Stimulated activated naive CD4-positive, alpha-beta T cell treated with Interleukin-2 at 50 U/mL for 16 hours (primary cell): Measurements from ENCODE around the gene PACSIN3.
A peak's percentile ranks its signal among the peaks of the same experiment; 100 is the strongest.

Experiments
- DNase-seq: peaks from one replicate; lab custom pipeline; 2025; lab: John Stamatoyannopoulos, UW

PACSIN3 gene

DNA sequence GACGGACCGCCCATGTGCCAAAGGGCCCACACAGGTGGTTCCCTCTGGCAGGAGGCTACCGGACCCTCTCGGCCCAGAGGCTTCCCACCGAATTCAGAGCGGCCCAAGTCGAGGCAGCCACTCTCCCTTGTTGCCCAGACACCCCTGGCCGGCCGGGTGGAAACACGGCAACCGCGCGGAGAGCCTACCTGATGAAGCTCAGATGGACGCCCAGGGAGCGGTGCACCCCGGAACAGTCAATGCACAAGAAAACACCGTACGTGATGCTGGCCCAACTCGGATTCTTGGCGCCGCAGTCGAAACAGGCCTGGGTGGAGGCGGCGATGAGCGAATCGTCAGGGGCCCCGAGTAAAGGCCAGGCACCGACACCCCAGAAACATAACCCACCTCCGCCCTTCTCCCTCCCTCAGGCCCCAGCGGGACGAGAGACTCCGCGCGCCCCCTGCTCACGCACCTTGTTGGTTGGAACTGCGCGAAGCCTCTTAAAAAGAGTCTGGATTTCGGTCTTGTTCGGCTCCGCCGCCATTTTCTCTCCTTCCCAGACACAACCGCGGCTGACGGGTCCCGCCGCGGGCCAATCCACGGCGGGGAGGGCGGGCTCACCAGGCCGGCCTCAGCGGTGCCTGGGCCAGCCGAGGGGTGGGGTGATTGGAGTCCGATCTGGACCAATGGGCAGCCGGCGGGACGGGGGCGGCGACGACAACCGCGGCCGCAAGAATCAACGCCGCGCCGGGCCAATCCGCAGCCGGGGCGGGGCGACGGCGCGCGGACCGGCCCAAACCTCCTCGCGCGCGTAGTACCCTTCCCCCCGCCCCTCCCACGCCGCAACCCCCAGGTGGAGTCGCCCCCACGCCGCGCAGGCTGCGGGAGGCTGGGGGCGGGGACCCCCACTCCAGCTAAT is 9.7 kb downstream of the PACSIN3 start, which contains the start of gene ARFGAP2:
Gene ARFGAP2, minus strand, starts transcription at position 552 of the 901 bp plus-strand sequence. Its CDS starts 26 bp downstream, at position 526.
- DNase-seq = peak; percentile 96

GRCh38 chr11:47175746-47176327 is 10.4 kb downstream of the PACSIN3 start:
- DNase-seq = no peak

DNA sequence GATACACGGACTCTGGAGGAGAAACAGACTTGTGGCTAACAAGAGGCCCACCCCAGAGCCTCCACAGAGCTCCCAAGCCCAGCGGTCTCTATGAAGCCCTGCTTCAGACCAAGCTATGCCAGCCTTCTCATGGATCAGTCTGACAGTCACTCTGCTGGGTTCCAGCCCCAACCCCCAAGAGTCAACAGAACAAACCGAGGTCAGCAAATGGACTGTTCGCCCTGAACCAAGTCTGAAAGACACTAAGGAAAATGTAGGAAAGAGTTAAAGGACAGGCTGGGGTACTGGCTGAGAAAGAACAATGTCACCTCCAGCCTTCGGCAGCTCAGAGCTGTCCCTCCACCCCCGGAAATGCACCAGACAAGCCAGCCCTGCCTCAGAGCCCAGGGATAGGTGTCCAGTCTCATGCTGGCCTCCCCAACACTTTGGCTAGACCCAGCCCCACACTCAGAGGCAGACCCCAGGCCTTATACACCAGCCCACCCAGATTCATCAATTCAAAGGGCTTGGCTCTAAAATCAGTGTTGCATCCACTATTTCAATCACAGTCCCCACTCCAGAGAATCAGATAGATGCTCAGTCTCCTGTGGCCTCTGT is 13.4 kb downstream of the PACSIN3 start:
- no peak for DNase-seq

DNA sequence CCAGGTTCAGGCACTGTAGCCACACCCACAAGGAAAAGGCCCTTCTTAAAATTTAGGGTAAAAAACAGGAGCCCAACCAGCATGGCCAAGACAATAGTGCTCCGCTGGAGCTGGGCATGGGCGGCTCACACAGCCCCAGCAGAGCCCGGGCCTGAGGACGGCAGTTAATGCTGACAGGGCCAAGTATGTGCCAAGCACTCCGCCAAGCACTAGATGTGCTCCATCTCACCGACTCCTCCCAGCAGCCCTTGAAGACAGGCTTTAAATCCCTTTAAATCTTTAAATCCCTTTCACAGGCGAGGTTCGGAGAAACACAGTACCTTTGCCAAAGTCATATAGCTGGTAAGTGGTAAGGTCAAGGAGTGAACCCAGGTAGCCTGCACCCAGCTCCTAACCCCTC is 14.4 kb downstream of the PACSIN3 start:
- no peak for DNase-seq

DNA sequence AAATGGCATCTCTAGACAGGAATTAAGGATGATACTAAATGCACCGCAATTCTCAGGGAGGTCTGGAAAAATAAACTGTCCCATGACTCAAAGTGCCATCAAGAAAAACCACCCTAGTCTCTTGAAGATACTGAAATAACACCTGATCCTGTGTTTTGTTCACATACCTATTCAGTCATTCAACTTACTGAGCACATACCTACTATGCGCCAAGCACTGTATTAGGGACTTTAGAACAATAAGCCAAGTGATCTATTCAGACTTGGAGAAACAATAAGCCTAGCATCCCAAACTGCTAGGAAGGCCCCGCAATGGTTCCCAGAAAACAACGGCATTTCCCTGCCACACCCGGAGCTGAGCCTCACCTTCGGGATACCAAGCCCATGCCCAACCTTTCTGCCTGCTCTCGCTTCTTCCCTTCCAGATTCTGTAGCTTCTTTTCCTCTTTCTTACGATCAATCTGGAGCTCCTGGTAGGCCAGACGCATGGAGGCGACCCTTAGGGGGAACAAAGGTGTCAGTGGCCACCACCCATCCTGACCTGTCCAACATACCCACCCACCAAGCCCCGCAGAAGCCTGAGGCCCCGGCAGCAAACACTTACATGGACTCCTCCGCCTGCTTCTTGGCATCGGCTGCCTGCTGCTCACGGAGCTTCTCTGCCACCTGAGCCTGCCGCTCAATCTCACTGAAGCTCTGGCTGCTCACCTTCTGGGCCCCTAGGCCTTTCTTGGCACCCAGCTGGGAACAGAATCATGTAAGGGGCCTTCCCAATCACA is 15.0 kb downstream of the PACSIN3 start:
- no peak for DNase-seq

DNA sequence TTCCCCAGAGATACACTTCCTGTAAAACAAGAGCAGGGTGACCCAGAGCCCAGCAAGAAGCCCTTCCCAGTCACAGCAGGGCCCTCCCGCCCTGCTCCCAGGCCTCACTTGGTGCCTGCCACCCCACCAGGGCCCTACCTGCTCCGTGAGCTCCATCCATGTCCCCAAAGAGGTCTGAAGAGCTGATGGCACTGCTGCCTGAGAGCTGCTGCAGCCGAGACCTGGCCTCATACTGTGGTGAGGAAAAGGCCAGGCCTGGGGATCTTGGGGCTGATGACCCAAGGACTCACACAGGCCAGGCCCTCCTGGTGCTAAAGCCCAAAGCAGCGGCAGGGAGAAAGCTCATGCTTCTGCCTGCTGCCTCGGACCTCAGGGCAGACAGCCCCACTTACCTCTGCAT is 19.9 kb downstream of the PACSIN3 start:
- DNase-seq = no peak

GRCh38 chr11:47165253-47165840 is 20.9 kb downstream of the PACSIN3 start:
- DNase-seq = no peak

- no peak for DNase-seq
Measured at GRCh38 chr11:47164321-47164720, 21.9 kb downstream of the PACSIN3 start.

DNA sequence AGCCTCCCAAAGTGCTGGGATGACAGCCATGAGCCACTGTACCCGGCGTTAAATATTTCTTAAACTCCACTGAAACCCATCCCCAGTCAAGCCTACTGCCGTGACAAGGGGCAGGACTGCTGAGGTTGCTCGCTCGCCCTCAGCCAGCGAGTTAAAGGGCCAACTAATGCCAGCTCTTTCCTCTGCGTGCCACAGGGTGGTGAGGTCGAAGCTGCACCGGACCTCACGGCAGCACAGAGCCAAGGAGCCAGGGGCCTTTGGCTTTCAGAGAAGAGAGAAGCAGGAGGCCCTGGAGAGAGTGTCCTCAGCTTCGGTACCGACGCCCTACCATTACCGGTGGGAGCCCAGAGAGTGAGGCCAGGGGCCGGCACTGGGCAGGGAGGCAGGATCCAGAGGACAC is 22.3 kb downstream of the PACSIN3 start:
- DNase-seq = no peak

GRCh38 chr11:47163193-47163592 is 23.0 kb downstream of the PACSIN3 start:
- DNase-seq = no peak

GRCh38 chr11:47162426-47162825 is 23.8 kb downstream of the PACSIN3 start:
- no peak for DNase-seq

DNA sequence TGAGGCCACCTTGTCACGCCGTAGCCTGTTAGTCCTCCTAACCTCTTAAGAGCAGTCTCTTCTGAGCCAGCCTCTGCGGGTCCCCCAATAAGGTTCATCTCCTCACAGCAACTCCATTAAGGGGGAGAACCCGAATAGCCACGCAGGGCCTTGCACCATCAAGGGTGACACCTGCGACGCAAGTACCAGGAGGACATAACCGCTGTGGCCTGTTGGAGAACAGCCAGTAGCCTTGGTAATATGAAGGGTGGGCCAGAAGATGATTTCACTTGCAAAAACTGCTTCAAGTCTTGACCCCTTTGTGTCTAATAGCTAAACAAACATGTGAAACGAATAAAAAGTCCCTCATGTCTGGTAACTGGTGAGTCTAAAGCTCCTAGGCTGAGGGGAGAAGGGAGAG is 24.3 kb downstream of the PACSIN3 start:
- no peak for DNase-seq

DNA sequence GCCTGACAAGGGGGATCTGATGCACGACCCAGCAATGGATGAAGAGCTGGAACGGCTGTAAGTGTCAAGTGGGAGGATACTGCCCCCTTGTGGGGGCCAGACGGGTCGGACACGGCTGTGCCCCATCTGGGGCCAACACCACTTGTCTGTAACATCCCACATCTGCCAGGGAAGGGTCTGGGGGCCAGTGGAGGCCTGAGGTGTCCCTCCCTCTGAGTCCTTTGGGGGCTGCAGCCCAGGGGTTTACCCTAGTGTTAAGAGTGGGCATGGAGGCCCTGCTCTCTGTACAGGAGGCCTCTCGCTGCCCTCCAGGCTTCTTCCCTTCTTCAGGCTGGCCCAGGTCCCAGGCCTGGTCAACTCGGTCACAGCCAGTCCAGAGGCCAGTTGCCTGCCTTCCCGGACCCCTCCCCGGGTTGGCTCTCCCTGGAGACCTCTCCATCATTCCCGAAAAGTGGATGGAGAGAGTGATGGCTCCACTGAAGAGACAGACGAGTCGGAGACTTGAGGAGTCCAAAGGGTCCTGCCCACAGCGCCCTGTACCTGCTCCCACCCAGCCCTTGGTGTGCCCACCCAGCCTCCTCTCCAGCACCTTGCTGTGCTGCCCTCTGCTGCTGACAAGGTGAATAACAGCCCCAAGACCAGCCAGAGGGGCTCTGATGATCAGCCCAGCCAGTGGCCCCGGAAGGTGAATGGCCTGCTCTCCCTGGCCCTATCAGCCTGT is 24.9 kb downstream of the PACSIN3 start:
- DNase-seq = peak; percentile 29

GRCh38 chr11:47160753-47161133 is 25.5 kb downstream of the PACSIN3 start:
- DNase-seq = no peak

- DNase-seq = no peak
Measured at GRCh38 chr11:47158242-47158641, 28.0 kb downstream of the PACSIN3 start.

- DNase-seq = no peak
Measured at GRCh38 chr11:47157805-47158204, 28.4 kb downstream of the PACSIN3 start.

GRCh38 chr11:47156951-47157350 is 29.3 kb downstream of the PACSIN3 start:
- no peak for DNase-seq

DNA sequence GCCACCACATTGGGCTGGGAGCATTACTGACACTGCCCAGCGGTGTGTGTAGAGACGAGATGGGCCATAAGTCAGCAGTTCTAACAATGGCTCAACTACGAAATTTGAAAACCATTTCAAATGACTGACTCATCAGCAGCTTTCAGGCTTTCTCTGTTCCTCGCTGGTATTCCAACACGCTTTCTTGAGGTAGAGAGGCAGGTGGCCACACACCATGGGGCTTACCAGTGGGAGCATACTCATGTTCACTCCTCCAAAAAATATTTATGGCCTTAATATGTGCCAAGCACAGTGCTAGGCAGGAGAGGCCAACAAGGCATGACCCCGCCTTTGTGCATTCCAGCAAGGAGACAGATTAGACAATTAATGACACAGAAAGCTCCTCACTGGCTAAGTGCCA is 29.9 kb downstream of the PACSIN3 start:
- DNase-seq = no peak

DNA sequence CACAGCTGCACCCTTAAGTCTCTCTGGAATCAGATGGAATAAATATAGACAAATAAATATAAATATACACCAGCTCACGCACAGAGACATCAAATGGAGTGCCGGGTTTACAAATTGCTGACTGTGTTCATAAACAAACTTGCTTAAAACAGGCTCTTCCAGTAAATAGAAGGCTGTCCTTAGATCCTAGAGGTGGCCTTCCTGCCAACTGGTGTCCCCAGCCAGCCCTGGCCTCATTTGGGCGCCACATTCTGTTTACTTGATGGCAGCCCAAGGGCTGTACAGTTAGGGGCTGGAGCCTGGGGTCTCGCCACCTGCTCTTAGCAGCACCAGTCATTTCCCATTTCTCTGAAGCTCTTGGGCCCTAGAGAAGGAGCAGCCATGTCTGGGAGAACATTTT is 30.4 kb downstream of the PACSIN3 start:
- no peak for DNase-seq

DNA sequence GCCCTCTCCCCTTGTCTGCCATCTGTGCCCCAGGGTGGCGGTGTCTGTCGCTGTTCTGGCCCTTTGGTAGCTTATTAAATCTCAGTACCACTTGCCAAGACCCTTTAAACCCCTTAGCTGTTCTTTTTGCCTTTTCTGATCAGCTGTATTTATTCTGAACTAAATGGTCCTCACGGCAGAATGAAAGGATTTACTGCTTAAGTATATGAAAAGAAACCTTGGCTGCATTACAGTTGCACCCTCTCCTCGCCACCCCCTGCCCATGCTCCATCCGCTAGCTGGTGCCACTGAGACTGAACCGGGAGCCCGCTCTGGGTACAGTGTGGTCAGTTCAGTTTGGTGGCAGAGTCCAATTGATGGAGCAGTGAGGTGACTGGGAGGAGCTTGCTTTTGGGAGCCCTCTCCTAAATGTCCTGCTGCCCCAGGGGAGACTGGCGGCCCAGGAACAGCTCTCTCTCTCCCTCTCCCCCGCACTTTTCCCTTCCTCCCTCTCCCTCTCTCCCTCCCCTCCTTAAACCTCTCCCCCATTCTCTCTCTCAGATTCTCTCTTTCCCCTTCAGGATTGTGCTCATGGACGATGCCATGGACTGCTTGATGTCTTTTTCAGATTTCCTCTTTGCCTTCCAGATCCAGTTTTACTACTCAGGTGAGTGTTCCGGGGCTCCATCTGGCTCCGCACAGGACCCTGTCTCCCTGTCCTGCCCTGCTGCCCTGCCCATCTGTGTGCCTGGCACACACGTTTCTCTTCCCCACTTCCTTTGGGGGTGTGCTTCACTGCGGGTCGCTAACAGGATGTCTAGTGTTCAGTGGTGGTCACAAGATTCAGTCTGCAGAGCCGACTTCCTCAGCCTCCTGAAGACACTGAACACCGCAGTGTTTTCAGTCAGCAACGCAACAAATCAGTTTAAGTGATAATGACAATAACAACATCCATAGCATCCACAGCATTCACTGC is 31.3 kb downstream of the PACSIN3 start:
- no peak for DNase-seq
